GM21447 (cell line): ENCODE data around the gene APLN.

ENCODE experiments used
- ATAC-seq: cut with Tn5 transposase; IDR thresholded peaks from one replicate; pipeline ENCODE4 v1.9.1; 2021; ENCODE audit not compliant: unreplicated experiment

APLN gene, protein sequence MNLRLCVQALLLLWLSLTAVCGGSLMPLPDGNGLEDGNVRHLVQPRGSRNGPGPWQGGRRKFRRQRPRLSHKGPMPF

DNA sequence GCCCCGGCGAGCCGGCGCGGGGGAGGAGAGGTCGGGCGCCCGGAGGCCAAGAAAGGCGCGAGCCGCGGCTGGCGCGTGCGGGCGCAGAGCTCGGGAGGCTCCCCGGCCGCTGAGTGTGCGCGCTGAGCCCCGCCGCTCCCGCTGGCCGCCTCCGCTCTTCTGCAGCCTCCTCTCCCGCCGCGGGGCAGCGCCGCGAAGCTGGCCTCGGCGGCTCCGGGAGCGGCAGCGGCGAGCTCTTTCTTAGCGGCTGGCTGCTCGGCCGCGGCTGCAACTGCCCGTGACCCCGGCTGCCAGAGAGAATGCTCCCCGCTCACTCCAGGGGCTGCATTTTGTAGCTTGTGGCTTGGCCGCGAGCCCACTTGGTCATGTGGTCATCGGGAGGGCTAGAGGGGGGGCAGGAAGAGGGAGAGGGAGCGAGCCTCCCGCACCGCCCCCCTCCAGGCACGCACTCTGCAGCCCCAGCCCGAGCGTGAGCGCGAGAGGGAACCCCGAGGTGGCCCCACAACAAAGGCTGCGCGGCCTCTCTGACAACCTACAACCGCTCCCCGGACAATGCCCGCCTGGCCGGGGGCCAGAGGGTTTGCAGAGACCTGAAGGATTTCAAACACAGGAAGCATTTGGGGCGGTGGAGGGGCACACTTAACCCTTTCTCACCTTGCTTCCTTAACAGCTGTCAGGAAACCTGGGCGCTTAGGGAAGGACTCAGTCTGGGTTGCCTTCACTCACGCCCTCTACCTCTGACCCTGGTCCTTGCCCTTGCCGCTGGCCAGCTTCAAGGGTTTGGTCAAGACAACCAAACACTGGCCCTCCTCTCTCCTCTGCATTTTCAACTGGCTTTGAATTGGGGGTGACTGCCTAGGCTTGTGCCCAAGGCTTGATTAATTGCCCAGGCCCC is at the start of gene APLN:
TSS of gene APLN (minus strand) at position 305 of the 895 bp plus-strand sequence. CDS start 326 bp downstream, outside the sequence.
- peak; percentile 37 for ATAC-seq

DNA sequence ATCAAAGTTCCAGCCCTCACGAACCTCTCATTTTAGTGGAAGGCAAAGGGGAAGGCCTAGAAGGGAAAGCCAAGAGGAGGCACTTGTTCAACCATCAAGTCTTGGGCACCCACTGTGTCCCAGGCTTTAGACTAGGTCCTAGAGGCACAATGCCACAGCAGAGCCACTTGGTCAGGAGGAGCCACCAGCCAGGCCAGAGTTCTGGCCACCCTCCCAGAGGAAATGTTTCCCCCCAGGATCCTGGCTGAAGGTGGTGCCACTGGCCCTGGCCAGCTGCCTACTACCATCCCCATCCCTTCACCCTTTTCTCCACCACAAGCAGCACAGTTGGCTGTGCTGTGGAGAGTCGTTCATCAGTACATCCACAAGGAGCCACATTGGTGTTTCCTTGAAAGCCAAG is 49.7 kb upstream of the APLN start:
- no peak for ATAC-seq

DNA sequence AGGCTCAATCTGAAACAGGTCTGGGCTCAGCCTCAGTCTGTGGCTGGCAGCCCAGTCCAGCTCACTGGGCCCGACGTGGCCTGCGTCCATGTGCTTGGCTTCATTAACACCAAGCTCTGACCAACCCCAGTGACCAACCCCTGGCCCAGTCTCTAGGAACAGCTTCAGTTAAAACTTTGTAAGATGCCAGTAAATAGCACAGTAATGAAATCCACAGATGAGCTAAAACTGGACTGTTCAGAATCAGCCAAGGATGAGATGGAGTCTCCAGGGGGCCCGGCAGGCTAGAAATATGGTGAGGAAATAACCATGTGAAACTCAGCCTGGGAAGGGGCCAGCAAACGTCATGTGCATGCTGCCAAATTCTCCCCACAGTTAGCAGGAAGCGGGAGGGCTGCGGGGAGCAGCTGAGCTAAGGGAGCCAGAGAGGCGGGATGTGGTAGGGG is 46.9 kb upstream of the APLN start:
- ATAC-seq = no peak

DNA sequence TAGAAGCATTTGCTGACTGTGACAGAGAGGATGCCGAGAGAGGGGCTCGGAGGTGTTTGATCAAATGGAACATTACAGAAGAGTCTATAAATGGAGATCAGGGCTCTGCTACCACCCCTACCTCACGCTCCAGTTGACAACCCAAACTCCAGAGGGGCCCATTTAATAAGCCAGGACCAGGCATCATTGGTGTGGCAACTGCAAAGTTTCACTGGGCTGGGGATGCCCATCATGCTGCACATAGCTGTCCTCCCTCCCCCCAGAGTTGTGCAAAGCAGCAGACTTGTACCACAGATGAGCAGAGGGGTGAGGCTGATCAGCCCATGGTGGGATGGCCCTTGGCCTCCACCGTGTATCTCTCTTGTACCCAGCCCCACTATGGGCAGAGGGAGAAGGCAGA is 45.8 kb upstream of the APLN start:
- ATAC-seq = no peak

DNA sequence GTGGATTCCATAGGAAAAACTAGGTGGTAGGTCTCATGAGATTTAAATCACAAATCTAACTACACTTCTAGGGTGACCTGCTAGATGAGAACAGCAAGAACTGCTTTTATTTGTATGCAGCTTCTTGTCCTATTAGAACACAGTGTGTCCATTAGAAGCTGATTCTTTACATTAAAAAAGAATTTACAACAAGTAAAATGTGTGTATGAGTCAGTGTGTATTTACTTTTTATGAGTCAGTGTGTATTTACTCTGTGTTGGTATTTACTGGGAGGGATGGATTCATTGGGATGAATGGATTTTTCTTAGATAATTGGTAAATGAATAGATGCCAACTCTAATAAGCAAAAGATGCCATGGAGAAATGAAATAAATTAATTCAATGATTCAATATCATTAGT is 43.4 kb upstream of the APLN start:
- no peak for ATAC-seq

DNA sequence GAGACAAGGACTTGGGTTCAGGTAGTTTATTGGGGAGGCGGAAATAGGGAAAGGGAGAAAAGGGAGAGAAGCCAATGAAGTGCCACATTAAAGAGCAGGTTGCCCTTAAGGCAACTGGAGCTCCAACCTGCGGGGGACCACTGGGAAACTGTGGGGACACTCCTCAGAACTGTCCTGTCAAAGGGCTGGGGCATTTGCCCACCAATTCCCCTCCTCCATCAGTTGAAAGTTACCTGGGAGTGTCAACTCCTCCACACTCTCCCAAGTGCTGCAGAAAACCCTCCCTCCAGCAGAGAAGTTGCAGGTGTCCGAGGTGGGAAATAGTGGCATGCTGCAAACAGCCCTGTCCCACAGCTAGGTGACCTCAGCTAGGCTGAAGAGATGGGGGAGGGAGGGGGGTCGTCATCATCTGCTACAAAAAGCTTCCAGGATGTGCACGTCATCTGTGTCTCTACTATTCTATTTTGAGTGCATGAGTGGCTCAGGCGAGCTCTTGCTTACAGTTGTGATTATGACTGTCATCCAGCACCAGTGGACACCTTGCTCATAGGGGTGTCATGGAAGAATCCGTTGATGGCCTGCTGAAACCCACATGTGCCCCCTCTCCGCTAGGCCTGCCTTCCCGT is 42.6 kb upstream of the APLN start:
- no peak for ATAC-seq

DNA sequence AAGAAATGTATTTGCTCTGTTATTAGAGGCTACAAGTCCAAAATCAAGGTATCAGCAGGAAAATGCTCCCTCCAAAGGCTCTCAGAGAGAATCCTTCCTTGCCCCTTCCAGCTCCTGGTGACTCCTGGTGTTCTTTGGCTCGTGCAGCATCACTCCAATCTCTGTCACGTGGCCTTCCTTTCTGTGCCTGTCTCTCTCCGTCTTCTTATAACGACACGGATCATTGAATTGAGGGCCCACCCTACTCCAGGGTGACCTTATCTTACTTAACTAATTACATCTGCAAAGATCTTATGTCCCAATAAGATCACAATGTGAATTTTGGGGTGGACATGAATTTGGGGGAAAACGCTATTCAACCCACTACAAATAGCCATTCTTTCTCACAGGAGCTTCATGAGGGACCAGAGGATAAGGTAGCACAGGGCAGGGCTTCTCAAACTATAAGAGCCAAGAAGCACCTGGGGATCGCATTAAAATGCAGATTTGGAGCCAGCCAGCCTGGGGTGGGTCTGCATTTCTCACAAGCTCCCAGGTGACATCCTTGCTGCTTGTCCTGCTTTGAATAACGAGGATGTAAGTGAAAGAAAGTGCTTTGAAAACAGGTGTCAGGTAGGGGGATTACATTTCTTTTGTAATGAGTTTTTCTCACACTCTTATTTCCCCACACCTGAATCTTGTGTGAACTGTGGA is 41.9 kb upstream of the APLN start:
- no peak for ATAC-seq

DNA sequence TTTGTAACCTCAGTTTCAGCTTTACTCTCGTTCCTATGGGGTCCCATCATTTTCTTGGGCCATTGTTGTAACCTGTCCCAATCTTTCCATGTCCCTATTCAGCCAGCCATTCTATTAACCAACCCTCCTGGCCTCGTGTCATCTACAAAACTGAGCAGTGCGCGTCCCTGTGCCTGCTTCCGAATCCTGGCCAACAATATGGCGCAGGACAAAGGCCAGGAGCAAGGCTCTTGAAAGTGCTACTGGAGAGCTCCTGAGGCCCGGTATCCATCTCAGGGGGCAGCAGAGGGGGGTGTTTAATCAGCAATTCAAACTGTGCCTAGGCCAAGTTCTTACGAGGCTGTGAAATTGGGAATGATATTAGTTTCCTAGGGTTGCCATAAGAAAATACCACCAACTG is 41.2 kb upstream of the APLN start:
- ATAC-seq = no peak

DNA sequence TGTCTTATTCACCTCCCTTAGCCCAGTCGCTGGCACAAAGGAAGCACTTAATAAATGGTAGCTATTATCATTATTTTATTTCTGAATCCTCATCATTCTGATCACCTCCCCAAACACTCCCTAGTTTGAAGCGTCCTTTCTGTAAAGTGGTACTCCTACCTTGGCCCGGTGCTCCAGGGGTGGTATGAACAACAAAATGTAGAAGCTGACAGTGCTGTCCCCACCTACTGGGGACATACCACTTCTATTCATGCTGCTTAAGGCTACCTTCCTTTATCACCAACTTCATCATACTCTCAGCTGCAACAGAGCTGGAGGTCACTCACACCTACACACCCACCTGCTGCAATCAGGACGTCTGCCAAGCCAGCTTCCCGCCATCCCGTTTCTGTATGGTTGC is 40.8 kb upstream of the APLN start:
- ATAC-seq = no peak

DNA sequence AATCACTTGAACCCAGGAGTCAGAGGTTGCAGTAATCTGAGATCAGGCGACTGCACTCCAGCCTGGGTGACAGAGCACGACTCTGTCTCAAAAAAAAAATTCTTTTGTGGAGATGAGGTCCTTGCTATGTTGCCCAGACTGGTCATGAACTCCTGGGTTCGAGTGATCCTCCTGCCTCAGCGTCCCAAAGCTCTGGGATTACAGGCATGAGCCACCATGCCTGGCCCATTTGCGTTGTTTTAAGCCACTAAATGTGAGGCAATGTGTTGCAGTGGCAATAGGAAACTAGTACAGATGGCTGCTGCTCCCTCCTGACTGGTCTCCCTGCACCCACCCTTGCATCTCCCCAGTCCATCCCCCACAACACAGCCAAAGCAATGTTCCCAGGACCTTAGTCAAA is 40.0 kb upstream of the APLN start:
- ATAC-seq = no peak

DNA sequence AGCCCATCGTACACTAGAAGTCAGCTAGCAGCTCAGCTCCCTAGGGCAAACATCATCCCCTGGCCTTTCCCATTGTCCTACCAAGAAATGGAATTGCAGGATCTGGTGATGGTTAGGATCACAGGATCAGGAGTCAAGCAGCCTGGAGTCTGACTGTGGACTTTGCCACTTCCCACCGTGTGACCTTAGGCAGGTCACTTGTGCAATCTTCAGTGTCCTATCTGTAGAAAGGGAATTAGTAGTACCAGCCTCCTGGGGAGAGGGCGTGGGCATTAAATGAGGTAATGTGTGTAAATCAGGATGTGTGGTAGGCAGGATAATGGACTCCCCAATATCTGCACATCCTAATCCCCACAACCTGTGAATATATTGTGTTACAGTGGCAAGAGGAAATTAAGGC is 38.6 kb upstream of the APLN start:
- no peak for ATAC-seq

DNA sequence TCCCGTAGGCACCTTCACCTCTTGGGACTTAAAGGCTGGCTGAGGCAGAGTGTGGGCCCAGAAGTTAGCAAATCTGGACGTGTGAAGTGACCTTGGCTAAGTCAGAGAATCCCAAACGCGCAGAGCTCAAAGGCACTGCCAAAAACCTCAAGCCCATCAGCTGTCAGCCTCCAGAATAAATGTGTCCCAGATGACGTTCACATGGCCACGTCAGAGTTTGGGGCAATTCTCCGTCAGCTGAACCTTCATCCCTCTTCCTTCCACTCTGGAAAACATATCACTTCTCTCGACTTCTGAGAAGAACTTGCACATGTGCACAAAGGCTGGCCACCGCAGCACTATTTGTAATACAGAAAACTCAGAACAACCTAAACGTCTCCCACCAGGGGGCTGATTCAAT is 35.7 kb upstream of the APLN start:
- no peak for ATAC-seq

DNA sequence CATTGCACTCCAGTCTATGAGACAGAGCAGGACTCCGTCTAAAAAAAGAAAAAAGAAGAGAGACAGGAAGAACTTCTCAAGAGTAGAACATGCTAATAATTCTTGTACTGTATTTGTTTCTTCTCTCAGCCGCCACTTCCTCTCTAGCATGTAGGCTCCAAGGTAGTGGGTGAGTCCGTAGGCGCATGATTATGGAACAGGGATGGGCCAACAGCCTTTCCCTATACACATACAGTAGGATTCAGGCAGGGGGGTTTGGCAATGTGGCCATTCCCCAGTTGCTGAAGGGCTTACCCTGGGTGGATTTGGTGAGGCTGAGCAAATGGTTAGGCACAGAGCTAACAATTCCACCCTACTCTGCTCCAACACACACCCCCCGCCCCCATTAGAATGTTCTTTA is 35.0 kb upstream of the APLN start:
- ATAC-seq = no peak

DNA sequence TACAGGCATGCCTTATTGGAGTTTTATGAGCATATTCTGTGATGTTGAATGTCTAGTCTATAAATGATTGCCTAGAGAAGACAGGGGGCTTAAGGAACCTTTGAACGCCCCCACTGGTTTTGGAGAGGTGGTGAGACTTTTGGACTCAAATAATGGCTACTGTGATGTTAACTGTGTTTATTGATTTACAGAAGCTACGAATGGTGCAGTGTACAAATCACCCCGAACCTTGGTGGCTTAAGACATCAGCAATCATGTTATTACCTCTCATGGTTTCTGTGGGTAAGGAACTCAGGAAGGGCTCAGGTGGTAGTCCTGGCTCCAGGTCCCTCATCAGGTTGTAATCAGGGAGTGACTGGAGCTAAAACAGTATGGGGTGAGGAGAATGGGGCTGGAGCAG is 33.3 kb upstream of the APLN start:
- ATAC-seq = no peak

DNA sequence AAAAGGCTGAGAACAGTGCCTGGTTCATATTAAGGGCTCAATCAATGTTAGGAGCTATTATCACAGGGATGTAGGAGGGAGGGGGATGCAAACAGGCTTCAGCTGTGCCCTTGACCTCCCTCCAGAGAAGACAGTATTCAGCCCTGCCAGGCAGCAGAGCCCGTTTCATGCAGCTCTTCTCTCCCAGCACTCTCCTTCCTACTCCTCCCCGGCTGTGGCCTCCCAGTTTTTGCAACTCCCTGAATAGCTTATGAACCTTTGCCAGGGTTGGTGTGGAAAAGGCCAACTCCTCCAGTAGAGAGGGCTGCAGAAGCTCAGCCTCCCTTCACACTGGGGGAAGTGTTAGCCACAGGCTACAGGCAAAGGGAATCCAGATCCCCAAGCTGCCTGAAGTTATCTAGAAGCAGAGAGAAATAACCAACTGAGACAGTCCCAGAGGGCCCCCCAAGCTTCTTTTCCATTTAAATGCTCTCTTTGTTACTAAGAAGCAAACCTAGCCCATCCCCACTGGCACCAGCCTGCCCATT is 31.7 kb upstream of the APLN start:
- no peak for ATAC-seq

DNA sequence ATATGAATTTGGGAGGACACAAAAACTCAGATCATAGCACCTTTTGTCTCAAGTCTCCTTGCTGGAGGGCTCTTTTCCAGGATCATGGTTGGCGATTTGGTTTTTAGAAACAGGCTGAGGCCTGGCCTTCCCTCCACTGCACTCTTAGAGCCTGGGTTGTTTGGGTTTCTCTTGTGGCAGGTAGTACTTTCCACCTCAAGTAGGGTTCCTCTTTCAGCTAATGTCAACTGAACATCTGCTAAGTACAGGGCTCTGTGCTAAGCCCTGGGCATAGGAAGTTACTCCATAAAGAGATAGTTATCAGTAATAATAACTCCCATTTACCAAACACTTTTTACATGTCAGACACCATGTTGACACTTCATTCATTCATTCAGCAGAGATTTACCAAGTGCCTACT is 28.2 kb upstream of the APLN start:
- ATAC-seq = no peak

DNA sequence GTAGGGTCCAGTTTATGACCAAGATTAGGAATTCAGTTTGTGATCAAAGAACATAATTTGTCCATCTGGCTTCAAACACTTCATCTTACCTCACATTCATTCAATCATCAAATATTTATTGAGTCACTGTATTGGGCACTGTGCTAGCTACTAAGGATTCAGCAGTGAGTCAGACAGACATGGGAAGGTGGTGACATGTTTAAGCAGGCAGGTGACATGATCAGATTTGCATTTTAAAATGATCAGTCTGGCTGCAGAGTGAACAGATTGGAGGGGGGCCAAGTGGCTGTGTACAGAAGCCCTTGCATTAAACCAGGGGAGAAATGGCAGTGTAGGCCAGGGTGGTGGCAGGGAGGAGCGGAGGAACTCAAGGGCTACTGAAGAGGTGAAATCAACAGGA is 25.1 kb upstream of the APLN start:
- no peak for ATAC-seq

DNA sequence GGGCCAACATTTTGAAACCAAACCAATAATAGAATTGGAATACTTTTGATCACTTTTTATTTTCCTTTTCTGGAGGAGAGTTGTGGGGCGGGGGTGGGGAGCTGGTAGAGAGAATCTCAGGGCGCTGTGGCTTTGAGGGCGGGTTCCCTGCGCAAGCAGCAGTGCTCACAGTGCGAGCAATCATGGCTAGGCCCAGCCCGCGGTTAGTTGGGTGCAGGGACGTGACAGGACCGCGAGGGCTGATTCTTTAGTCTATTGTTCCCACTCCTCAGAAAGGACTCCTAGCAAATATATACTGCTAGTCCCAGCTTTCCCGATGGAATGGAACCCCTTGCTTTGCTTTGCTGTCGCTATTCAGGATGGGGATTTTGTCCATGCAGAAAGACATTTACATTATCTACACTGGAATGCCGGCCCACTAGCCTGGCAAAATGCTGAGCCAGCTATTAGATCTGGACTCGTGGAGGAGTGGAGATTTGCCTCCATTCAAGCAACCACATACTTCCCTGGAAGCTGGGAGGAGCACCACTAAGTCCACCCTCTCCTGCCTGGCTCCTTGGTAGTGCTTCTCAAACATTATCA is 23.9 kb upstream of the APLN start:
- ATAC-seq = peak; percentile 47

DNA sequence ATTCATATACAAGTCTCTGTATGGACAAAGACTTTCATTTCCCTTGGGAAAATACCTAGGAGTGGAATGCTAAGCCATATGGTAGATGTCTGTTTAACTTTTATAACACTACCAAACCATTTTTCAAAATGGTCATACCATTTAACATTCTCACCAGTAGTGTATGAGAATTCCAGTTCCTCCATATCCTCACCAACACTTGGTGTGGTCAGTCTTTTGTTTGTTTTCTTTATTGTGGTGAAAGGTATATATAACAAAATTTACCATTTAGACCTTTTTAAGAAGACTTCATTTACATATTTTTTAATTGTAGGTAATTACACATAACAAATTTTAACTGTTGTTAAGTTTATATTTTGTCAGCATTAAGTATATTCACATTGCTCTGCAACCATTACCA is 12.7 kb upstream of the APLN start:
- no peak for ATAC-seq

DNA sequence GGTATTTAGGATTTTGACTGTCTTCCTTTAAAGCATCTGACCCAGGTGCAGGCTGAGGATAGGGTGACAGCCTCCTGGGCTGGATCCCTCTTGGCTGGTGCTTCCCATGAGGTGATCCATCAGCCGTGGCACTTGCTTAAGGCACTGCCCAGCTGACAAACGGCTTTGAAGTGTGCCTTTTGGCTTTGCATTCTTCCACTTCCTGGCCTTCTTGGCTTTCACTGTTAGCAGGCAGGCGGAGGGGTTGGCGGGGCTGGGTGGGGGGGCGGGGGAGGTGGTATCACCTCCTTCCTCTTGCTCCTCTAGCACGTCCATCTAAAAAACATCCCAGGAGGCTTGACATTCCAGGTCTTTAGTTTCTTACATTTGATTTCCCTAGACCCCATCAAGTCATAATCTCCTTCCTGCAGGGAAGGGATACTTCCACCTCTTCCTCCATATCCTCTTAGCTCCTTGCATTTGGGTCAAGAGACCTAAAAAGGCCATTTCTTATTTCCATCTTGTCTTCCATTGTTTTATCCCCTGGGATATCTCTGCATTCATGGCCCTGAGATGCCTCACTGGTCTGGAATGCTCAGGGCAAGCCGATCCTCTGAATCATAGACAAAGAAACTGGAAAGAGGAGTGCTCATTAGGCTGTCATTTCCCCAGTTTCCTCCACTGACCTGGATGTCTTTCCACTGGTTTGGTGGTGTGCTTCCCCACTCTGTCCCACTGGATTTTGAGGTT is 11.3 kb upstream of the APLN start:
- no peak for ATAC-seq

DNA sequence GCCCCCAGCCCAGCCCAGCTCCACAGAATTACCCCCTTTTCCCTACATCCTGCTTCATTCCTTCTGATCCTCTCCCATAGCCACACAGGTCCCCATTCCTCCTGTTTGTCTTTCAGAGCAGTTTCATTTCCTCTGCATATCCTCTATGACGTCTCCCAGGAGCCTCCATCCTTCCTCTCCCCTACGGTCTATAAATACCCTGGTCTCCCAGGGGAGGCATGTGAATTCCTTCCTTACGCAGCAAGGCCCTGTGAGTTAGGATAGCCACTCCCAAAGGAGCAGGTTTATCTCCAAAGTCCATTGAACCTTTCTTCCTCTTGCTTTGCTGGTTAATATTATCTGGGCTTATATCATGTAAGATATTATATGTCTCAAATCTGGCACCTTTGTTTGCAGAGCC is 8.4 kb upstream of the APLN start:
- no peak for ATAC-seq
